ENCODE data around the gene FAM234B.
"Not testable (repeated sequence)": the region's sequence is repeated elsewhere in the genome, so short reads cannot be mapped to it uniquely, and the experiment has no call there.

FAM234B gene

DNA sequence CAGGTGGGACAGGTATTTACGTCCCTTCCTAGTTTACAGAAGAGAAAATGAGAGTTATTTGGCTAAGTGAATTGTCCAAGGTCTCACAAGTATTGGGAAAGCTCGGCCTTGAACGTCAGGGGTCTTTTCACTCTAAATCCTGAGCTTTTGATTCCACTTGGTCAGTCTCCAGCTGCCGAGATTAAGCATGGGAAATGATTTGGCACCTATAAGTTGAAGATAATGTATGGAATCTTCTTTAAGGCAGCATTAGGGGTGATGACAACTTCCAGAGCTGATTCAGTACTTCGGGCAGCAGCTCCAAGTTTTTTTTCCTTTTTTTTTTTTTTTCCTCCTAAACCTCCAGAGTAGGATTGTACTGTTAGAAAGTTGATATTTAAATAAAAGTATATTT is 722 bp downstream of the FAM234B start:
- Histone ChIP-seq H3K27me3 (ENCODE audit: insufficient read depth, poor library complexity, severe bottlenecking) (no peaks in the 10 kb centered on the region), H3K9me3 (ENCODE audit: severe bottlenecking) (no peaks in the 10 kb centered on the region), H3K4me3 (ENCODE audit: severe bottlenecking) (peak overlapping the region; percentile 77), H3K27ac (ENCODE audit: poor library complexity, severe bottlenecking) (no peak overlapping the region), H3K4me1 (ENCODE audit: insufficient read depth, poor library complexity, severe bottlenecking) (no peaks in the 10 kb centered on the region), H3K36me3 (ENCODE audit: low read depth) (no peaks in the 10 kb centered on the region)
- TF ChIP-seq, protein P1, sequence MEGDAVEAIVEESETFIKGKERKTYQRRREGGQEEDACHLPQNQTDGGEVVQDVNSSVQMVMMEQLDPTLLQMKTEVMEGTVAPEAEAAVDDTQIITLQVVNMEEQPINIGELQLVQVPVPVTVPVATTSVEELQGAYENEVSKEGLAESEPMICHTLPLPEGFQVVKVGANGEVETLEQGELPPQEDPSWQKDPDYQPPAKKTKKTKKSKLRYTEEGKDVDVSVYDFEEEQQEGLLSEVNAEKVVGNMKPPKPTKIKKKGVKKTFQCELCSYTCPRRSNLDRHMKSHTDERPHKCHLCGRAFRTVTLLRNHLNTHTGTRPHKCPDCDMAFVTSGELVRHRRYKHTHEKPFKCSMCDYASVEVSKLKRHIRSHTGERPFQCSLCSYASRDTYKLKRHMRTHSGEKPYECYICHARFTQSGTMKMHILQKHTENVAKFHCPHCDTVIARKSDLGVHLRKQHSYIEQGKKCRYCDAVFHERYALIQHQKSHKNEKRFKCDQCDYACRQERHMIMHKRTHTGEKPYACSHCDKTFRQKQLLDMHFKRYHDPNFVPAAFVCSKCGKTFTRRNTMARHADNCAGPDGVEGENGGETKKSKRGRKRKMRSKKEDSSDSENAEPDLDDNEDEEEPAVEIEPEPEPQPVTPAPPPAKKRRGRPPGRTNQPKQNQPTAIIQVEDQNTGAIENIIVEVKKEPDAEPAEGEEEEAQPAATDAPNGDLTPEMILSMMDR (IDR thresholded peaks at IDR 0.05; ENCODE audit: poor library complexity, severe bottlenecking): no peak
- no peak for DNase-seq (ENCODE audit: low spot score)
- no peak for ATAC-seq (ENCODE audit: low read depth)

- Histone ChIP-seq H3K4me3 (ENCODE audit: severe bottlenecking) (no peak overlapping the region), H3K9me3 (ENCODE audit: severe bottlenecking) (no peaks in the 10 kb centered on the region), H3K36me3 (ENCODE audit: low read depth) (no peaks in the 10 kb centered on the region), H3K4me1 (ENCODE audit: insufficient read depth, poor library complexity, severe bottlenecking) (no peaks in the 10 kb centered on the region), H3K27ac (ENCODE audit: poor library complexity, severe bottlenecking) (no peak overlapping the region), H3K27me3 (ENCODE audit: insufficient read depth, poor library complexity, severe bottlenecking) (no peaks in the 10 kb centered on the region)
- ATAC-seq (ENCODE audit: low read depth) (no peak), DNase-seq (ENCODE audit: low spot score) (no peak)
- TF ChIP-seq, protein P1 (IDR thresholded peaks at IDR 0.05; ENCODE audit: poor library complexity, severe bottlenecking): no peak
Observed at GRCh38 chr12:13045816-13046215, 1.6 kb downstream of the FAM234B start.

GRCh38 chr12:13046964-13047363 is 2.8 kb downstream of the FAM234B start:
- no peaks in the 10 kb centered on the region for H3K9me3 ChIP-seq (ENCODE audit: severe bottlenecking)
- no peaks in the 10 kb centered on the region for H3K36me3 ChIP-seq (ENCODE audit: low read depth)
- no peak overlapping the region for H3K27ac ChIP-seq (ENCODE audit: poor library complexity, severe bottlenecking)
- no peak overlapping the region for H3K4me3 ChIP-seq (ENCODE audit: severe bottlenecking)
- TF ChIP-seq, protein P1 (IDR thresholded peaks at IDR 0.05; ENCODE audit: poor library complexity, severe bottlenecking): no peak
- H3K4me1 ChIP-seq (ENCODE audit: insufficient read depth, poor library complexity, severe bottlenecking): no peaks in the 10 kb centered on the region
- ATAC-seq (ENCODE audit: low read depth) (no peak), DNase-seq (ENCODE audit: low spot score) (no peak)
- H3K27me3 ChIP-seq (ENCODE audit: insufficient read depth, poor library complexity, severe bottlenecking): no peaks in the 10 kb centered on the region

GRCh38 chr12:13049816-13050215 is 5.6 kb downstream of the FAM234B start:
- no peaks in the 10 kb centered on the region for H3K9me3 ChIP-seq (ENCODE audit: severe bottlenecking)
- TF ChIP-seq, protein P1 (IDR thresholded peaks at IDR 0.05; ENCODE audit: poor library complexity, severe bottlenecking): no peak
- H3K4me3 ChIP-seq (ENCODE audit: severe bottlenecking): no peak overlapping the region
- no peaks in the 10 kb centered on the region for H3K36me3 ChIP-seq (ENCODE audit: low read depth)
- H3K4me1 ChIP-seq (ENCODE audit: insufficient read depth, poor library complexity, severe bottlenecking): no peaks in the 10 kb centered on the region
- H3K27ac ChIP-seq (ENCODE audit: poor library complexity, severe bottlenecking): no peak overlapping the region
- H3K27me3 ChIP-seq (ENCODE audit: insufficient read depth, poor library complexity, severe bottlenecking): no peaks in the 10 kb centered on the region
- ATAC-seq (ENCODE audit: low read depth) (no peak), DNase-seq (ENCODE audit: low spot score) (no peak)

DNA sequence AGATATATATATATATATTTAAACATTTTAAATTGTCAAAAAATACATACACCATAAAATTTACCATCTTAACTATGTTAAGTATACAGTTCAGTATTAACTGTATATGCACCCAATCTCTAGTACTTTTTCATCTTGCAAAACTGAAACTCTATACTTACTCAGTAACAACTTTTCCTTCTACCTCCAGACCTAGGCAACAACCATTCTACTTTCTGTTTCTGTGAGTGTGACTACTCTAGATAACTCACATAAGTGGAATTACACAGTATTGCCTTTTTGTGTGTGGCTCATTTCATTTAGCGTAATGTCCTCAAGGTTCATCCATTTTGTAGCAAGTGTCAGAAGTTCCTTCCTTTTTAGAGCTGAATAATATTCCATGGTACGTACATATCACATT is 8.2 kb downstream of the FAM234B start:
- Histone ChIP-seq H3K27ac (ENCODE audit: poor library complexity, severe bottlenecking) (no peak overlapping the region), H3K27me3 (ENCODE audit: insufficient read depth, poor library complexity, severe bottlenecking) (no peaks in the 10 kb centered on the region), H3K36me3 (ENCODE audit: low read depth) (no peaks in the 10 kb centered on the region), H3K4me1 (ENCODE audit: insufficient read depth, poor library complexity, severe bottlenecking) (no peaks in the 10 kb centered on the region), H3K4me3 (ENCODE audit: severe bottlenecking) (no peak overlapping the region), H3K9me3 (ENCODE audit: severe bottlenecking) (no peaks in the 10 kb centered on the region)
- ATAC-seq (ENCODE audit: low read depth) (no peak), DNase-seq (ENCODE audit: low spot score) (no peak)
- TF ChIP-seq, protein P1 (IDR thresholded peaks at IDR 0.05; ENCODE audit: poor library complexity, severe bottlenecking): no peak

DNA sequence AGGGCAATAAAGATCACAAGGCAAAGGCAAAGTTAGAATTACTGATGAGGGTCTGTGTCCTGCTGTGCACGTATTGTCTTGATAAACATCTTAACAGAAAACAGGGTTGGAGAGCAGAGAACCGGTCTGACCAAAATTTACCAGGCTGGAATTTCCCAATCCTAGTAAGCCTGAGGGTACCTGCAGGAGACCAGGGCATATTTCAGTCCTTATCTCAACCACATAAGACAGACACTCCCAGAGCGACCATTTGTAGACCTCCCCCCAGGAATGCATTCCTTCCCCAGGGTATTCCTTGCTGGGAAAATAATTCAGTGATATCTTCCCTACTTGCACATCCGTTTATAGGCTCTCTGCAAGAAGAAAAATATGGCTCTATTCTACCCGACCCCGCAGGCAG is 9.4 kb downstream of the FAM234B start:
- not testable (repeated sequence) for H3K27ac ChIP-seq (ENCODE audit: poor library complexity, severe bottlenecking); H3K4me1 ChIP-seq (ENCODE audit: insufficient read depth, poor library complexity, severe bottlenecking); DNase-seq (ENCODE audit: low spot score); ATAC-seq (ENCODE audit: low read depth); H3K27me3 ChIP-seq (ENCODE audit: insufficient read depth, poor library complexity, severe bottlenecking); H3K4me3 ChIP-seq (ENCODE audit: severe bottlenecking); H3K36me3 ChIP-seq (ENCODE audit: low read depth); H3K9me3 ChIP-seq (ENCODE audit: severe bottlenecking)

All from RWPE2 (cell line).